Nephron (organoid): Measurements from ENCODE around the gene IFITM2.
"Not testable (repeated sequence)": the region's sequence is repeated elsewhere in the genome, so short reads cannot be mapped to it uniquely, and the experiment has no call there.

Experiments
- H3K27ac Mint-ChIP-seq, 3 experiments: 2 replicates each; pipeline ENCODE4 v1.8.0; 2020; ENCODE audit warnings: mixed read lengths in 3 of 3, mild to moderate bottlenecking in 2 of 3, moderate library complexity in 1 of 3
- H3K27me3 Mint-ChIP-seq: 2 replicates; pipeline ENCODE4 v1.8.0; 2021; ENCODE audit warnings: low read depth, mild to moderate bottlenecking, moderate library complexity, mixed read lengths
- H3K36me3 Mint-ChIP-seq: 2 replicates; pipeline ENCODE4 v1.8.0; 2020; ENCODE audit warnings: low read depth, mixed read lengths
- H3K4me1 Mint-ChIP-seq: 2 replicates; pipeline ENCODE4 v1.8.0; 2020; ENCODE audit warnings: mixed read lengths
- H3K4me3 Mint-ChIP-seq, 3 experiments: 2 replicates each; pipeline ENCODE4 v1.8.0; 2020; ENCODE audit warnings: mild to moderate bottlenecking in 3 of 3, mixed read lengths in 3 of 3, moderate library complexity in 2 of 3
- H3K9me3 Mint-ChIP-seq: 2 replicates; pipeline ENCODE4 v1.8.0; 2020; ENCODE audit warnings: mixed read lengths
- TF ChIP-seq, protein P1 (sequence below), 3 experiments: fragments of 200-600 bp; sonication (generic); IDR thresholded peaks; one replicate each; pipeline ENCODE4 v1.5.0; 2021; ENCODE audit warnings: antibody characterized with exemption in 3 of 3; ENCODE audit not compliant: unreplicated experiment in 3 of 3

IFITM2 gene

DNA sequence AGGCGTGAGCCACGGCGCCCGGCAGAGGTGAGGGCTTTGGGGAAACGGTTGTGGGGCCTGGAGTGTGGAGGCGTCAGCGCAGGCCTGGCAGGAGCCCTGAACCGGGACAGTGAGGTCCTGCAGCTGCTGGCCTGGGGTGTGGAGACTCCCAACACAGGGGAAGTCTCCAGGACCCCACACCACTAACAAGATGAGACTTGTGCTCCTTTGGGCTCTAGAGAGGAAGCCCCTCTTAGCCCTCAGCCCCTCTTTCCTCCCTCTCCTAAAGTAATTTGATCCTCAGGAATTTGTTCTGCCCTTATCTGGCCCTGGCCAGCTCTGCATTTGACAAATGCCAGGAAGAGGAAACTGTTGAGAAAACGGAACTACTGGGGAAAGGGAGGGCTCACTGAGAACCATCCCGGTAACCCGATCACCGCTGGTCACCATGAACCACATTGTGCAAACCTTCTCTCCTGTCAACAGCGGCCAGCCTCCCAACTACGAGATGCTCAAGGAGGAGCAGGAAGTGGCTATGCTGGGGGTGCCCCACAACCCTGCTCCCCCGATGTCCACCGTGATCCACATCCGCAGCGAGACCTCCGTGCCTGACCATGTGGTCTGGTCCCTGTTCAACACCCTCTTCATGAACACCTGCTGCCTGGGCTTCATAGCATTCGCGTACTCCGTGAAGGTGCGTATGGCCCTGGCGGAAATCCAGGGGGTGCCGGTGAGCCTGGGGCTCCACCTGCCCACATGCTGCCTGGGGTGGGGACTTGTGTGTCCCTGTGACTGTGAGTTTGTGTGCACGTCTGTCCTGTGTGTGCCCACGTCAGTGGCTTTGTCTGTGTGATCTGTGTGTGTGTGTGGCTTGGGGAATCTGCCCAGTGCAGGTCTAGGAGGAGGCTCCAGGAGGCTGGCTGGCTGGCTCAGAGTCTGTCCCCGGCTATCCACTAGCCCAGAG is at the start of gene IFITM2:
Gene IFITM2 (plus strand): TSS at position 51 of the 943 bp plus-strand sequence. CDS start 377 bp downstream, at position 428.
- Mint-ChIP-seq H3K27ac (peak within 1 kb of the TSS; percentile 95 to 98 (median 97)), H3K4me3 (peak within 1 kb of the TSS; percentile 93 to 96 (median 94)), H3K4me1 (peaks cover 55% of the 10 kb centered on the region)
- not testable (repeated sequence) for H3K9me3 Mint-ChIP-seq, H3K27me3 Mint-ChIP-seq, H3K36me3 Mint-ChIP-seq

GRCh38 chr11:259413-259812 is 48.2 kb upstream of the IFITM2 start:
- Mint-ChIP-seq H3K4me3 (no peak overlapping the region), H3K27me3 (peaks cover 3% of the 10 kb centered on the region), H3K4me1 (no peaks in the 10 kb centered on the region), H3K27ac (no peak overlapping the region), H3K9me3 (peaks cover 13% of the 10 kb centered on the region), H3K36me3 (no peaks in the 10 kb centered on the region)
- TF ChIP-seq, protein P1, sequence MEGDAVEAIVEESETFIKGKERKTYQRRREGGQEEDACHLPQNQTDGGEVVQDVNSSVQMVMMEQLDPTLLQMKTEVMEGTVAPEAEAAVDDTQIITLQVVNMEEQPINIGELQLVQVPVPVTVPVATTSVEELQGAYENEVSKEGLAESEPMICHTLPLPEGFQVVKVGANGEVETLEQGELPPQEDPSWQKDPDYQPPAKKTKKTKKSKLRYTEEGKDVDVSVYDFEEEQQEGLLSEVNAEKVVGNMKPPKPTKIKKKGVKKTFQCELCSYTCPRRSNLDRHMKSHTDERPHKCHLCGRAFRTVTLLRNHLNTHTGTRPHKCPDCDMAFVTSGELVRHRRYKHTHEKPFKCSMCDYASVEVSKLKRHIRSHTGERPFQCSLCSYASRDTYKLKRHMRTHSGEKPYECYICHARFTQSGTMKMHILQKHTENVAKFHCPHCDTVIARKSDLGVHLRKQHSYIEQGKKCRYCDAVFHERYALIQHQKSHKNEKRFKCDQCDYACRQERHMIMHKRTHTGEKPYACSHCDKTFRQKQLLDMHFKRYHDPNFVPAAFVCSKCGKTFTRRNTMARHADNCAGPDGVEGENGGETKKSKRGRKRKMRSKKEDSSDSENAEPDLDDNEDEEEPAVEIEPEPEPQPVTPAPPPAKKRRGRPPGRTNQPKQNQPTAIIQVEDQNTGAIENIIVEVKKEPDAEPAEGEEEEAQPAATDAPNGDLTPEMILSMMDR (IDR thresholded peaks at IDR 0.05; ENCODE audit: unreplicated experiment in 3 of 3): no peak

DNA sequence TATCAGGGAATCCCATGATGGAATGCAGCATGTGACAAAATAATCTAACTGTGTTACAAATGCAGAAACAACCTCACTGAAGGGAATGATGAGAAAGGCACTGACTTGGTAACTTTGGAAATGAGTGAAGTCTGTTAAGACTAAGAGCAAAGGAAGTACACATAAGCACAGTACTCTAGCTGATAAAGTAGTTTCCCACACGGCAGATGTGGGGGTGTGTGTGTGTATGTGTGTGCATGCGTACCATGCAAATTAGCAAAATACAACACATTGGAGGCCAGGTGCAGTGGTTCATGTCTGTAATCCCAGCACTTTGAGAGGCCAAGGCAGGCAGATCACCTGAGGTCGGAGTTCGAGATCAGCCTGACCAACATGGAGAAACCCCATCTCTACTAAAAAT is 46.0 kb upstream of the IFITM2 start:
- Mint-ChIP-seq H3K36me3 (no peaks in the 10 kb centered on the region), H3K9me3 (peaks cover 13% of the 10 kb centered on the region), H3K27ac (no peak overlapping the region), H3K4me1 (no peaks in the 10 kb centered on the region), H3K4me3 (no peak overlapping the region), H3K27me3 (peaks cover 3% of the 10 kb centered on the region)
- TF ChIP-seq, protein P1 (IDR thresholded peaks at IDR 0.05; ENCODE audit: unreplicated experiment in 3 of 3): no peak

GRCh38 chr11:266676-267439 is 40.8 kb upstream of the IFITM2 start:
- H3K27me3 Mint-ChIP-seq: peaks cover 9% of the 10 kb centered on the region
- H3K9me3 Mint-ChIP-seq: peaks cover 7% of the 10 kb centered on the region
- H3K4me3 Mint-ChIP-seq: no peak overlapping the region
- H3K4me1 Mint-ChIP-seq: no peaks in the 10 kb centered on the region
- no peaks in the 10 kb centered on the region for H3K36me3 Mint-ChIP-seq
- no peak overlapping the region for H3K27ac Mint-ChIP-seq
- TF ChIP-seq, protein P1 (IDR thresholded peaks at IDR 0.05; ENCODE audit: unreplicated experiment in 3 of 3): no peak

DNA sequence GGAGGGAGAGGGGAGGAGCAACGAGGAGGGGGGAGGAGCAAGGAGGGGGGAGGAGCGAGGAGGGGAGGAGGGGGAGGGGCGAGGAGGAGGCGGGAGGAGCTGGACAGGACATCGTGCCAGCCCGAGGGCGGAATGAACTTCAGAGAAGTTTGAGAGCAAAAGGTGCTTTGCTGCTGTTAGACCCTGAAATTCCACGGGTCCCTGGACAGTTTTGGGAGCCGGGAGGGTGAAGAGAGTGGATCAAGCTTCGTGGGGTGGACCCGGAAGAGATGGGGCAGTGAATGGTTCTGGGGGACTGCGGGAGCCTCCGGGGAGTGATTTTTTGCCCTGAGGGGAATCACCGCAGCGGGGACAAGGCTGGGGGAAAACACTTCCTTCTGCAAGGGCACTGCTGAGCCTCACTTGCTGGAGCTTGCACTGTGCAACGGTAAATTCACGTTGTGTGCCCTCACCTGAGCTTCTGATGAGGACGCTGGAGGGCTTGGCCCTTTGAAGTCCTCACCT is 40.1 kb upstream of the IFITM2 start:
- Mint-ChIP-seq H3K9me3 (peaks cover 5% of the 10 kb centered on the region), H3K4me1 (no peaks in the 10 kb centered on the region), H3K27me3 (peaks cover 14% of the 10 kb centered on the region), H3K36me3 (no peaks in the 10 kb centered on the region), H3K4me3 (no peak overlapping the region), H3K27ac (no peak overlapping the region)
- TF ChIP-seq, protein P1 (IDR thresholded peaks at IDR 0.05; ENCODE audit: unreplicated experiment in 3 of 3): no peak

DNA sequence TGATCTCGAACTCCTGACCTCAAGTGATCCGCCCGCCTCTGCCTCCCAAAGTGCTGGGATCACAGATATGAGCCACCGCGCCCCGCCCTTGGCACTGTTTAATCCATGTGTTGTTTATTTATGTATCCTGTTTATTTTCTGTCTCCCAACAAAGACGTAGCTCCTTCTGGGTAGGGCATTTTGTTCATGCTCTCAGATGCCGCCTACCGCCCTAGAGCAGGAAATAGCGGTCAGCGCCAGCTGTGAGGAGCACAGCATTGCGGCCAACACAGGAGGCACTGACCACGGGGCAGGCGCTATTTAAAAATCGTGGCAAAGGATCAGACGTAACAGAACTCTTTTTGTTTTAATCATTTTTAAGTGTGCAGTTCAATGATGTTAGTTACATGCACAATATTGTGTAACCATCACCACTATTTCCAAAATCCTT is 38.9 kb upstream of the IFITM2 start:
- H3K27ac Mint-ChIP-seq, H3K36me3 Mint-ChIP-seq, H3K9me3 Mint-ChIP-seq, H3K4me1 Mint-ChIP-seq: not testable (repeated sequence)
- Mint-ChIP-seq H3K4me3 (peak overlapping the region in 2 of 3 experiments; percentile 19 to 49), H3K27me3 (peaks cover 14% of the 10 kb centered on the region)
